DND-41 (cell line): ENCODE measurements around the gene VRTN.

Source experiments
- CTCF ChIP-seq: IDR thresholded peaks from 2 replicates; pipeline ENCODE4 v1.5.1; 2012; ENCODE audit warnings: borderline replicate concordance, low read length, moderate library complexity, mild to moderate bottlenecking; ENCODE audit not compliant: poor library complexity, severe bottlenecking; ENCODE audit errors: extremely low read depth
- EZH2 ChIP-seq: IDR thresholded peaks from 3 replicates; pipeline ENCODE4 v1.6.1; 2012; ENCODE audit warnings: borderline replicate concordance, low read depth, mild to moderate bottlenecking, moderate library complexity, low read length, inconsistent platforms; ENCODE audit not compliant: severe bottlenecking

GRCh38 chr14:74368026-74368425 is 19.8 kb downstream of the VRTN start:
- TF ChIP-seq CTCF: no peak
- no peak for TF ChIP-seq EZH2
